PC-9 (cell line): ENCODE results near the gene SLN.

Source experiments
- CTCF ChIP-seq: fragments of 200-600 bp; sonication (generic); conservative IDR thresholded peaks from 2 replicates; pipeline ENCODE4 v1.6.1; 2017; ENCODE audit warnings: mixed run types, antibody characterized with exemption, mild to moderate bottlenecking, moderate library complexity
- EZH2 ChIP-seq: fragments of 200-600 bp; sonication (generic); IDR thresholded peaks from 2 replicates; pipeline ENCODE4 v1.8.0; 2017; ENCODE audit warnings: antibody characterized with exemption, low read depth

GRCh38 chr11:107679255-107680024 is 32.4 kb downstream of the SLN start:
- TF ChIP-seq CTCF (no peak), EZH2 (no peak)
